SK-N-SH treated with all-trans-retinoic acid at 6 μM for 48 hours (cell line): Measurements from ENCODE around the gene PLEKHM3.

ENCODE experiments used
- GLIS3 ChIP-seq: fragments of 250-450 bp; sonication (Bioruptor Pico); IDR thresholded peaks from 2 replicates; pipeline ENCODE4 v1.5.0; 2020; ENCODE audit warnings: mild to moderate bottlenecking, moderate library complexity
- RARB ChIP-seq: fragments of 250-450 bp; sonication (Bioruptor Pico); IDR thresholded peaks from 2 replicates; pipeline ENCODE4 v1.8.0; 2021; ENCODE audit warnings: mild to moderate bottlenecking, moderate library complexity
- TCF4 ChIP-seq: fragments of 250-450 bp; sonication (Bioruptor Pico); IDR thresholded peaks from 2 replicates; pipeline ENCODE4 v1.8.0; 2021; ENCODE audit warnings: mild to moderate bottlenecking, moderate library complexity, borderline replicate concordance
- ZC3H10 ChIP-seq: fragments of 250-450 bp; sonication (Bioruptor Pico); IDR thresholded peaks from 2 replicates; pipeline ENCODE4 v1.5.1; 2021; ENCODE audit warnings: mild to moderate bottlenecking, moderate library complexity
- ZFP3 ChIP-seq: fragments of 250-450 bp; sonication (Bioruptor Pico); IDR thresholded peaks from 2 replicates; pipeline ENCODE4 v1.5.0; 2020; ENCODE audit warnings: mild to moderate bottlenecking, moderate library complexity
- TF ChIP-seq, protein P1 (sequence below): fragments of 250-450 bp; sonication (Bioruptor Pico); IDR thresholded peaks from 2 replicates; pipeline ENCODE4 v1.5.1; 2020; ENCODE audit warnings: low read depth, mild to moderate bottlenecking, moderate library complexity
- TF ChIP-seq, protein P2 (sequence below): fragments of 250-450 bp; sonication (Bioruptor Pico); IDR thresholded peaks from 2 replicates; pipeline ENCODE4 v1.8.0; 2020; ENCODE audit warnings: mild to moderate bottlenecking, moderate library complexity, borderline replicate concordance

- TF ChIP-seq, protein P1, sequence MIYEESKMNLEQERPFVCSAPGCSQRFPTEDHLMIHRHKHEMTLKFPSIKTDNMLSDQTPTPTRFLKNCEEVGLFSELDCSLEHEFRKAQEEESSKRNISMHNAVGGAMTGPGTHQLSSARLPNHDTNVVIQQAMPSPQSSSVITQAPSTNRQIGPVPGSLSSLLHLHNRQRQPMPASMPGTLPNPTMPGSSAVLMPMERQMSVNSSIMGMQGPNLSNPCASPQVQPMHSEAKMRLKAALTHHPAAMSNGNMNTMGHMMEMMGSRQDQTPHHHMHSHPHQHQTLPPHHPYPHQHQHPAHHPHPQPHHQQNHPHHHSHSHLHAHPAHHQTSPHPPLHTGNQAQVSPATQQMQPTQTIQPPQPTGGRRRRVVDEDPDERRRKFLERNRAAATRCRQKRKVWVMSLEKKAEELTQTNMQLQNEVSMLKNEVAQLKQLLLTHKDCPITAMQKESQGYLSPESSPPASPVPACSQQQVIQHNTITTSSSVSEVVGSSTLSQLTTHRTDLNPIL (CRISPR knock-in tag), result no peak
- TF ChIP-seq ZFP3 (CRISPR knock-in tag) (no peak), TCF4 (CRISPR knock-in tag) (no peak), RARB (CRISPR knock-in tag) (no peak), ZC3H10 (CRISPR knock-in tag) (no peak), GLIS3 (CRISPR knock-in tag) (no peak)
- TF ChIP-seq, protein P2, sequence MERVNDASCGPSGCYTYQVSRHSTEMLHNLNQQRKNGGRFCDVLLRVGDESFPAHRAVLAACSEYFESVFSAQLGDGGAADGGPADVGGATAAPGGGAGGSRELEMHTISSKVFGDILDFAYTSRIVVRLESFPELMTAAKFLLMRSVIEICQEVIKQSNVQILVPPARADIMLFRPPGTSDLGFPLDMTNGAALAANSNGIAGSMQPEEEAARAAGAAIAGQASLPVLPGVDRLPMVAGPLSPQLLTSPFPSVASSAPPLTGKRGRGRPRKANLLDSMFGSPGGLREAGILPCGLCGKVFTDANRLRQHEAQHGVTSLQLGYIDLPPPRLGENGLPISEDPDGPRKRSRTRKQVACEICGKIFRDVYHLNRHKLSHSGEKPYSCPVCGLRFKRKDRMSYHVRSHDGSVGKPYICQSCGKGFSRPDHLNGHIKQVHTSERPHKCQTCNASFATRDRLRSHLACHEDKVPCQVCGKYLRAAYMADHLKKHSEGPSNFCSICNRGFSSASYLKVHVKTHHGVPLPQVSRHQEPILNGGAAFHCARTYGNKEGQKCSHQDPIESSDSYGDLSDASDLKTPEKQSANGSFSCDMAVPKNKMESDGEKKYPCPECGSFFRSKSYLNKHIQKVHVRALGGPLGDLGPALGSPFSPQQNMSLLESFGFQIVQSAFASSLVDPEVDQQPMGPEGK (CRISPR knock-in tag), result no peak
Measured at GRCh38 chr2:207901401-207901800, 123.9 kb downstream of the PLEKHM3 start.
